ENCODE measurements around the gene HEMGN. TPM values are rescaled to one million over a fixed set of nuclear protein-coding genes. Genes with fewer than 3 reads are reported as not detected.

The HEMGN gene
- total and polyA plus RNA-seq, 10 of the 15 experiments (the other 5 are each of a cell fraction or from before 2014, with no cell fraction given): 0.03 to 0.28 (median 0.09) TPM; not detected in 4

DNA sequence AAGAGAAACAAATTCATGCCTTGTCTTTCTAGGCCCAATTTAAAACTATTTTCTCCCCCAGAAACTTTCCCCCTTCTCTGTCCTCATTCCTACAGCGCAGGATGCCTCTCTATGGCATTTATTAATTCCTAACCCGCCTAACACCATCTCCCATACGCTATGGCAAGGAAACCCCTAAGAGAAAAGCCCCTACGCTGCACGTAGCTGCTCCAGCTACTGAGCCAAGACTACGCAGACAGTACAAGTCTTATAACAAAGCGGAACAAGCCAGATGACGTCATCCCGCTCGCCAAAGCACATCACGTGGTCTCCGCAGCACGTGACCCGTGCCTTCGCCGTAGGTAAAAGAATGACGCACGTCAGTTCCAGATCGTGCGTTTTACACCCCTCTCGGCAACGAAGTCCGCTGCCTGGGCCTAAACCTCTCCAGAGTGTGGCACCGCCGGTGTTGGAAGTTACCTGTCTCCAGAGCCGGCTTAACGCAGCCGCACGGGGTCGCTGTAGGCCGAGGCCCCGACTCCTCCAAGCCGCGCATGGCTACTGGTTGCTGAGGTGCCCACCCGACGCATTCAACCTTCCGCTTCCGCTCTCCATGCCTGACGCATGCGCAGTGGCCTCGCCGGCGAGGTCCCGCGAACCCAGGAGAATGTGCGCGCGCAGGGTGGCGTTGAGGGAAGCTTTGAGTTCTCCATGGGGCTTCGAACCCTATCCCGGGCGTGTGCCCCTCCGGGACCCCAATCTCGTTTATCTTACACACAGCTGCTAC lies 15.8 kb downstream of the HEMGN start, which contains the start of gene TRMO (continued):
- TF ChIP-seq, protein P1, sequence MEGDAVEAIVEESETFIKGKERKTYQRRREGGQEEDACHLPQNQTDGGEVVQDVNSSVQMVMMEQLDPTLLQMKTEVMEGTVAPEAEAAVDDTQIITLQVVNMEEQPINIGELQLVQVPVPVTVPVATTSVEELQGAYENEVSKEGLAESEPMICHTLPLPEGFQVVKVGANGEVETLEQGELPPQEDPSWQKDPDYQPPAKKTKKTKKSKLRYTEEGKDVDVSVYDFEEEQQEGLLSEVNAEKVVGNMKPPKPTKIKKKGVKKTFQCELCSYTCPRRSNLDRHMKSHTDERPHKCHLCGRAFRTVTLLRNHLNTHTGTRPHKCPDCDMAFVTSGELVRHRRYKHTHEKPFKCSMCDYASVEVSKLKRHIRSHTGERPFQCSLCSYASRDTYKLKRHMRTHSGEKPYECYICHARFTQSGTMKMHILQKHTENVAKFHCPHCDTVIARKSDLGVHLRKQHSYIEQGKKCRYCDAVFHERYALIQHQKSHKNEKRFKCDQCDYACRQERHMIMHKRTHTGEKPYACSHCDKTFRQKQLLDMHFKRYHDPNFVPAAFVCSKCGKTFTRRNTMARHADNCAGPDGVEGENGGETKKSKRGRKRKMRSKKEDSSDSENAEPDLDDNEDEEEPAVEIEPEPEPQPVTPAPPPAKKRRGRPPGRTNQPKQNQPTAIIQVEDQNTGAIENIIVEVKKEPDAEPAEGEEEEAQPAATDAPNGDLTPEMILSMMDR (IDR thresholded peaks at IDR 0.05 in 2 of 3, conservative IDR thresholded peaks at IDR 0.05 in 1 of 3; ENCODE audit: control insufficient read depth in 2 of 3, extremely low read depth in 1 of 3, insufficient read depth in 1 of 3, low read depth in 3 of 3, low read length in 3 of 3): peak; percentile 64 to 89 (median 69)
- peak; percentile 62; the same call in 1 of the 2 replicates for TF ChIP-seq SREBF1 (IDR thresholded peaks at IDR 0.05; ENCODE audit: low read length)
- peak; percentile 90 for TF ChIP-seq PML (IDR thresholded peaks at IDR 0.05; ENCODE audit: low read length)
- TF ChIP-seq ZNF622 (IDR thresholded peaks at IDR 0.05): no peak
- no peak for TF ChIP-seq CBX5 (IDR thresholded peaks at IDR 0.05; ENCODE audit: low read depth)
- peak; percentile 79 for TF ChIP-seq SMAD5 (IDR thresholded peaks at IDR 0.05; ENCODE audit: low read depth)
- peak; percentile 93 for TF ChIP-seq NFIC (IDR thresholded peaks at IDR 0.05; ENCODE audit: low read depth, low read length)
- peak; percentile 85 for TF ChIP-seq YY1 (IDR thresholded peaks at IDR 0.05; ENCODE audit: low read depth, low read length)
- TF ChIP-seq, protein P2, sequence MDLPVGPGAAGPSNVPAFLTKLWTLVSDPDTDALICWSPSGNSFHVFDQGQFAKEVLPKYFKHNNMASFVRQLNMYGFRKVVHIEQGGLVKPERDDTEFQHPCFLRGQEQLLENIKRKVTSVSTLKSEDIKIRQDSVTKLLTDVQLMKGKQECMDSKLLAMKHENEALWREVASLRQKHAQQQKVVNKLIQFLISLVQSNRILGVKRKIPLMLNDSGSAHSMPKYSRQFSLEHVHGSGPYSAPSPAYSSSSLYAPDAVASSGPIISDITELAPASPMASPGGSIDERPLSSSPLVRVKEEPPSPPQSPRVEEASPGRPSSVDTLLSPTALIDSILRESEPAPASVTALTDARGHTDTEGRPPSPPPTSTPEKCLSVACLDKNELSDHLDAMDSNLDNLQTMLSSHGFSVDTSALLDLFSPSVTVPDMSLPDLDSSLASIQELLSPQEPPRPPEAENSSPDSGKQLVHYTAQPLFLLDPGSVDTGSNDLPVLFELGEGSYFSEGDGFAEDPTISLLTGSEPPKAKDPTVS (IDR thresholded peaks at IDR 0.05; ENCODE audit: low read depth, low read length): peak; percentile 44; the same call in 1 of the 2 replicates
- TF ChIP-seq RAD21 (IDR thresholded peaks at IDR 0.05; ENCODE audit: insufficient read depth, low read depth, low read length): peak; percentile 23
- TF ChIP-seq, protein P3, sequence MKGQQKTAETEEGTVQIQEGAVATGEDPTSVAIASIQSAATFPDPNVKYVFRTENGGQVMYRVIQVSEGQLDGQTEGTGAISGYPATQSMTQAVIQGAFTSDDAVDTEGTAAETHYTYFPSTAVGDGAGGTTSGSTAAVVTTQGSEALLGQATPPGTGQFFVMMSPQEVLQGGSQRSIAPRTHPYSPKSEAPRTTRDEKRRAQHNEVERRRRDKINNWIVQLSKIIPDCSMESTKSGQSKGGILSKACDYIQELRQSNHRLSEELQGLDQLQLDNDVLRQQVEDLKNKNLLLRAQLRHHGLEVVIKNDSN (IDR thresholded peaks at IDR 0.05; ENCODE audit: borderline replicate concordance, extremely low read length, insufficient read depth, low read depth, low read length): peak; percentile 99
- TF ChIP-seq IKZF2 (IDR thresholded peaks at IDR 0.05): peak; percentile 66 to 82
- TF ChIP-seq ESRRA (IDR thresholded peaks at IDR 0.05; ENCODE audit: low read length): peak; percentile 60; the same call in 1 of the 2 replicates
- TF ChIP-seq EGR1 (IDR thresholded peaks at IDR 0.05; ENCODE audit: borderline replicate concordance in 1 of 2, low read depth in 2 of 2, low read length in 2 of 2): peak in 1 of 2 experiments; percentile 63; a peak in 1 of 3 replicates
- TF ChIP-seq DPF2 (IDR thresholded peaks at IDR 0.05): peak; percentile 96
- peak; percentile 13; the same call in 1 of the 2 replicates for TF ChIP-seq MTA3 (IDR thresholded peaks at IDR 0.05; ENCODE audit: borderline replicate concordance, low read length)
- peak; percentile 95 to 99 for TF ChIP-seq BHLHE40 (IDR thresholded peaks at IDR 0.05; ENCODE audit: borderline replicate concordance in 1 of 2, low read depth in 2 of 2, low read length in 1 of 2)
- TF ChIP-seq, protein P4, sequence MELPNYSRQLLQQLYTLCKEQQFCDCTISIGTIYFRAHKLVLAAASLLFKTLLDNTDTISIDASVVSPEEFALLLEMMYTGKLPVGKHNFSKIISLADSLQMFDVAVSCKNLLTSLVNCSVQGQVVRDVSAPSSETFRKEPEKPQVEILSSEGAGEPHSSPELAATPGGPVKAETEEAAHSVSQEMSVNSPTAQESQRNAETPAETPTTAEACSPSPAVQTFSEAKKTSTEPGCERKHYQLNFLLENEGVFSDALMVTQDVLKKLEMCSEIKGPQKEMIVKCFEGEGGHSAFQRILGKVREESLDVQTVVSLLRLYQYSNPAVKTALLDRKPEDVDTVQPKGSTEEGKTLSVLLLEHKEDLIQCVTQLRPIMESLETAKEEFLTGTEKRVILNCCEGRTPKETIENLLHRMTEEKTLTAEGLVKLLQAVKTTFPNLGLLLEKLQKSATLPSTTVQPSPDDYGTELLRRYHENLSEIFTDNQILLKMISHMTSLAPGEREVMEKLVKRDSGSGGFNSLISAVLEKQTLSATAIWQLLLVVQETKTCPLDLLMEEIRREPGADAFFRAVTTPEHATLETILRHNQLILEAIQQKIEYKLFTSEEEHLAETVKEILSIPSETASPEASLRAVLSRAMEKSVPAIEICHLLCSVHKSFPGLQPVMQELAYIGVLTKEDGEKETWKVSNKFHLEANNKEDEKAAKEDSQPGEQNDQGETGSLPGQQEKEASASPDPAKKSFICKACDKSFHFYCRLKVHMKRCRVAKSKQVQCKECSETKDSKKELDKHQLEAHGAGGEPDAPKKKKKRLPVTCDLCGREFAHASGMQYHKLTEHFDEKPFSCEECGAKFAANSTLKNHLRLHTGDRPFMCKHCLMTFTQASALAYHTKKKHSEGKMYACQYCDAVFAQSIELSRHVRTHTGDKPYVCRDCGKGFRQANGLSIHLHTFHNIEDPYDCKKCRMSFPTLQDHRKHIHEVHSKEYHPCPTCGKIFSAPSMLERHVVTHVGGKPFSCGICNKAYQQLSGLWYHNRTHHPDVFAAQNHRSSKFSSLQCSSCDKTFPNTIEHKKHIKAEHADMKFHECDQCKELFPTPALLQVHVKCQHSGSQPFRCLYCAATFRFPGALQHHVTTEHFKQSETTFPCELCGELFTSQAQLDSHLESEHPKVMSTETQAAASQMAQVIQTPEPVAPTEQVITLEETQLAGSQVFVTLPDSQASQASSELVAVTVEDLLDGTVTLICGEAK (IDR thresholded peaks at IDR 0.05; ENCODE audit: borderline replicate concordance): peak; percentile 86
- no peak for TF ChIP-seq RBBP5 (conservative IDR thresholded peaks at IDR 0.05)
- peak; percentile 91; the same call in 1 of the 2 replicates for TF ChIP-seq SIN3A (IDR thresholded peaks at IDR 0.05; ENCODE audit: low read depth, low read length)
- TF ChIP-seq RFX5 (IDR thresholded peaks at IDR 0.05; ENCODE audit: low read depth, low read length): 0 out of 2 replicates have a peak, but pooled peaks have one; percentile 52
- peak; percentile 94 for TF ChIP-seq LARP7 (IDR thresholded peaks at IDR 0.05)

All from GM12878 (cell line).